ENCODE data around the gene KCNA4. TPM values are rescaled to one million over a fixed set of nuclear protein-coding genes. Genes with fewer than 3 reads are reported as not detected.

KCNA4 gene
- total and polyA plus RNA-seq, 11 donors = 1.7 to 12.2 (median 6.8) TPM

DNA sequence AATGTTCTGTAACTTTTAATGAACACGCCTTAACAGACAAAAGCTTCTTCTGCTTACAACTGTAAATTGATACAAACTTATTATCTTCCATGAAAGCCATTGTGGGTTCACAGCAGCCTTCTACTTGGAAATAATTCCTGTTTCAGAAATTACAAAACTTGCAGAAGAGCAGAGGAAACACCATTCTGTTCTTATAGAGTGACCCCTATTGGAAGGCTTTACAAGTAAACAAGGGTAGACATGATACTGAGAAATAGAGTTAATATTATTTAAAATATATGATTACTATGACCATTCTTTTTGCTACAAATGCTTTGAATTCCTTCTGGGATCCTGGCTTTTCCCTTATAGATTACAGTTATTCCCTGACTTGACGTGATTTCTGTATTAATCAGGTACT lies 32.4 kb upstream of the KCNA4 start:
- TF ChIP-seq, protein P1, sequence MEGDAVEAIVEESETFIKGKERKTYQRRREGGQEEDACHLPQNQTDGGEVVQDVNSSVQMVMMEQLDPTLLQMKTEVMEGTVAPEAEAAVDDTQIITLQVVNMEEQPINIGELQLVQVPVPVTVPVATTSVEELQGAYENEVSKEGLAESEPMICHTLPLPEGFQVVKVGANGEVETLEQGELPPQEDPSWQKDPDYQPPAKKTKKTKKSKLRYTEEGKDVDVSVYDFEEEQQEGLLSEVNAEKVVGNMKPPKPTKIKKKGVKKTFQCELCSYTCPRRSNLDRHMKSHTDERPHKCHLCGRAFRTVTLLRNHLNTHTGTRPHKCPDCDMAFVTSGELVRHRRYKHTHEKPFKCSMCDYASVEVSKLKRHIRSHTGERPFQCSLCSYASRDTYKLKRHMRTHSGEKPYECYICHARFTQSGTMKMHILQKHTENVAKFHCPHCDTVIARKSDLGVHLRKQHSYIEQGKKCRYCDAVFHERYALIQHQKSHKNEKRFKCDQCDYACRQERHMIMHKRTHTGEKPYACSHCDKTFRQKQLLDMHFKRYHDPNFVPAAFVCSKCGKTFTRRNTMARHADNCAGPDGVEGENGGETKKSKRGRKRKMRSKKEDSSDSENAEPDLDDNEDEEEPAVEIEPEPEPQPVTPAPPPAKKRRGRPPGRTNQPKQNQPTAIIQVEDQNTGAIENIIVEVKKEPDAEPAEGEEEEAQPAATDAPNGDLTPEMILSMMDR (IDR thresholded peaks at IDR 0.05) = peak in 8 of 12 donors; percentile 23 to 48 (median 28)
- TF ChIP-seq POLR2A (IDR thresholded peaks at IDR 0.05) = no peak
- Histone ChIP-seq H3K27ac (no peak overlapping the region), H3K9me3 (no peaks in the 10 kb centered on the region), H3K4me3 (no peak overlapping the region), H3K4me1 (peaks cover 0 to 8% (median 0%) of the 10 kb centered on the region in 12 donors), H3K27me3 (no peaks in the 10 kb centered on the region), H3K36me3 (no peaks in the 10 kb centered on the region)
- WGBS, 4 donors = 34 to 38% (median 35%) methylated on average over 2 of the region's 2 CpGs
- no peak for ATAC-seq
- DNase-seq = no peak
- intact Hi-C loops (cut with DNase I) = loop anchor here in 5 of 10 donors (2.0 to 10.0 kb wide), 5 partner anchors 194 to 602 kb away; no protein-coding TSS in a partner anchor

DNA sequence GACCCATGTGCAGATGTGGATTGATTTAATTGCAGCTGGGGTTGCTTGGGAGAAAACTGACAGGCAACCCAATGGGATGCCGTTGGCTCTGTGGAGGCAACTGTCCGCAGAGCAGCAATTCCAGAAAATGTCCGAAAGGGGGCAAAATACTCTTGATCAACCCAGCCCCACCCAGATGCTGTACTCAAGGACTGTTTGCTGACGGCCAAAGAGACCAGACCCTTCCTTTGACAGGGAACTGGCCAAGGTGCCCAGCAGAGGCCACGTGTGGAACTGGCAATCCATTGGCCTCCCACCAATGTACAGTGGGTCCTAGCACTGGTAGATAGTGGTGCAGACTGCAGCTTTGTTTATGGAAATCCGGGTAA lies 29.7 kb upstream of the KCNA4 start:
- WGBS, 4 donors = 44 to 58% (median 50%) methylated on average over 6 of the region's 6 CpGs
- intact Hi-C loops (cut with DNase I) = loop anchor here in 4 of 10 donors (5.0 to 10.0 kb wide), 4 partner anchors 192 to 599 kb away; no protein-coding TSS in a partner anchor
- no peaks in the 10 kb centered on the region for H3K36me3 ChIP-seq
- H3K27me3 ChIP-seq = no peaks in the 10 kb centered on the region
- TF ChIP-seq, protein P1 (IDR thresholded peaks at IDR 0.05) = no peak
- TF ChIP-seq POLR2A (IDR thresholded peaks at IDR 0.05) = no peak
- H3K27ac ChIP-seq = no peak overlapping the region
- no peak for ATAC-seq
- peaks cover 0 to 8% (median 0%) of the 10 kb centered on the region in 12 donors for H3K4me1 ChIP-seq
- no peaks in the 10 kb centered on the region for H3K9me3 ChIP-seq
- no peak for DNase-seq
- no peak overlapping the region for H3K4me3 ChIP-seq

DNA sequence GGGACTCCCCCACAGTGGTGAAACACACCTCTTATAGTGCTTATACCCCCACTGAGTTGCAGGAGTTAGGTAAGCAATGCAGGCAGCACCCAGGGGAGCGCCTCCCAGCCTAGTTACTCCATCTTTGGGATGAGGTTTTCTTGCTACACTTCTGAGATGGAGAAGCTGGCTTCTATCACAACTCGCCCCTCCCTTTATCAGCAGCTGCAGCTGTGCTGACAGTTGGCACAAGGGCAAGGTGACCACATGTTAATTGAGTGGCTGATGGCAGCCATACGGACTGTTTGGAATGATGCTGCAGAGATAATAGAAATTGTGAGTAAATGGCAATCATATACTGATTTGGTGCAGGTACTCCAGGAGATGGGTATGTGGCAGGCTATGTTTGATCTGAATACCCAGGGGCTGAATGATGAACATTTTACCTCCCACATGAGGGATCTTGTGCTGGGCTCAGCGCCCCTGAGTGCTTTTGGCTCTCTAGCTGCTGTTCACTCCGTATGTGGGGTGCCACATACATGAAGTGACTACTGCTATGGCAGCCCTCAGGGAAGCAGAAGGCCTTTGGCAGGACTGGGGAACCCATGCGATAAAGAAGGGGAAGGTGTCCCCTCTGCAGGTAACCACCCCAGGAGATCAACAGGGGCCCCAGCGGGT lies 29.2 kb upstream of the KCNA4 start:
- no peak overlapping the region for H3K4me3 ChIP-seq
- H3K27ac ChIP-seq = no peak overlapping the region
- peaks cover 0 to 8% (median 0%) of the 10 kb centered on the region in 12 donors for H3K4me1 ChIP-seq
- WGBS, 4 donors = 40 to 43% (median 42%) methylated on average over 6 to 7 of the region's 7 CpGs
- no peaks in the 10 kb centered on the region for H3K9me3 ChIP-seq
- DNase-seq (no peak), ATAC-seq (peak in 1 of 4 donors; percentile 20)
- intact Hi-C loops (cut with DNase I) = loop anchor here in 4 of 10 donors (5.0 to 10.0 kb wide), 4 partner anchors 191 to 599 kb away; no protein-coding TSS in a partner anchor
- H3K27me3 ChIP-seq = no peaks in the 10 kb centered on the region
- no peak for TF ChIP-seq POLR2A (IDR thresholded peaks at IDR 0.05)
- TF ChIP-seq, protein P1 (IDR thresholded peaks at IDR 0.05) = no peak
- no peaks in the 10 kb centered on the region for H3K36me3 ChIP-seq

DNA sequence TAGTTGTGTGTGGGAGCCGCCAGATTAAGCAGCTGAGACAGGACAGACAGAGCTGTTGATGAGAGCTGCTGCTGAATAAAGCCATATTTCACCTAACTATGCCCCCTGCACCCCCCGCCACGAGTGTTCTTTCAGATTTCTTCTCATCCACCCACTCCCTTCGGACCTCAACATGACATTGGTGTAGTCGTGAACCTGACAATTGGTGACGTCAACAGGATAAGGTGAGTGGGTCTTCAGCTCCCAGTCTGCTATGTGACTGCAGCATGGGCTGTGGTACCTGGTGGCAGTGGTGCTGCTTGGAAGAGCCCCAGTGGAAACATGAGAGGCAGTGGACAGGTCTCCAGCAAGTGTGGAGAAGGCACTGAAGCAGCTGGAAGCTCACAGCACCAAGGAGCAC lies 28.3 kb upstream of the KCNA4 start:
- DNase-seq = no peak
- TF ChIP-seq, protein P1 (IDR thresholded peaks at IDR 0.05) = no peak
- no peak for TF ChIP-seq POLR2A (IDR thresholded peaks at IDR 0.05)
- H3K4me3 ChIP-seq = no peak overlapping the region
- ATAC-seq = no peak
- no peak overlapping the region for H3K27ac ChIP-seq
- H3K27me3 ChIP-seq = no peaks in the 10 kb centered on the region
- intact Hi-C loops (cut with DNase I) = loop anchor here in 4 of 10 donors (5.0 to 10.0 kb wide), 4 partner anchors 190 to 598 kb away; no protein-coding TSS in a partner anchor
- H3K9me3 ChIP-seq = no peaks in the 10 kb centered on the region
- no peaks in the 10 kb centered on the region for H3K36me3 ChIP-seq
- WGBS, 4 donors = 52 to 68% (median 59%) methylated on average over 6 of the region's 6 CpGs
- H3K4me1 ChIP-seq = peaks cover 0 to 8% (median 0%) of the 10 kb centered on the region in 12 donors
